H9 (cell line): ENCODE results near the gene FAM120A. TPM values are rescaled to one million over a fixed set of nuclear protein-coding genes. Genes with fewer than 3 reads are reported as not detected.
A peak's percentile ranks its signal among the peaks of the same experiment; 100 is the strongest.

Experiments used
- DNase-seq: peaks from one replicate; pipeline ENCODE4 v3.0.0-alpha.2; 2017
- H2AFZ ChIP-seq: one replicate; pipeline ENCODE4 v1.6.1; 2013; ENCODE audit warnings: mild to moderate bottlenecking, low read length, control low read depth, moderate library complexity
- H2AK5ac ChIP-seq: 2 replicates; pipeline ENCODE4 v1.6.1; 2013; ENCODE audit warnings: low read length, control low read depth, mixed read lengths; ENCODE audit not compliant: insufficient read length
- H2BK120ac ChIP-seq: one replicate; pipeline ENCODE4 v1.6.1; 2013; ENCODE audit warnings: low read depth, mild to moderate bottlenecking, low read length, control low read depth, inconsistent platforms; ENCODE audit not compliant: poor library complexity, severe bottlenecking
- H2BK12ac ChIP-seq: 2 replicates; pipeline ENCODE4 v1.6.1; 2013; ENCODE audit warnings: low read length, control low read depth, mixed read lengths, low read depth; ENCODE audit not compliant: insufficient read length
- H2BK15ac ChIP-seq: 2 replicates; pipeline ENCODE4 v1.6.1; 2013; ENCODE audit warnings: low read depth, low read length, control low read depth
- H2BK20ac ChIP-seq: one replicate; pipeline ENCODE4 v1.6.1; 2013; ENCODE audit warnings: low read depth, mild to moderate bottlenecking, low read length, control low read depth, inconsistent platforms; ENCODE audit not compliant: poor library complexity, severe bottlenecking
- H2BK5ac ChIP-seq: 2 replicates; pipeline ENCODE4 v1.6.1; 2013; ENCODE audit warnings: low read length, control low read depth, mixed read lengths; ENCODE audit not compliant: insufficient read length
- H3K14ac ChIP-seq: 2 replicates; pipeline ENCODE4 v1.6.1; 2013; ENCODE audit warnings: low read length, control low read depth; ENCODE audit not compliant: insufficient read depth
- H3K18ac ChIP-seq: 2 replicates; pipeline ENCODE4 v1.6.1; 2013; ENCODE audit warnings: low read depth, mild to moderate bottlenecking, mixed read lengths, low read length, control low read depth; ENCODE audit not compliant: insufficient read length
- H3K23ac ChIP-seq: 2 replicates; pipeline ENCODE4 v1.6.1; 2013; ENCODE audit warnings: low read length, control low read depth, mixed read lengths, low read depth; ENCODE audit not compliant: insufficient read length
- H3K23me2 ChIP-seq: 2 replicates; pipeline ENCODE4 v1.6.1; 2013; ENCODE audit warnings: low read depth, mild to moderate bottlenecking, mixed read lengths, low read length, control low read depth; ENCODE audit not compliant: insufficient read length, poor library complexity, severe bottlenecking
- H3K27ac ChIP-seq: 2 replicates; pipeline ENCODE4 v1.5.1; 2013; ENCODE audit warnings: low read length, control low read depth, mixed read lengths, low read depth; ENCODE audit not compliant: insufficient read length
- H3K27me3 ChIP-seq: 2 replicates; pipeline ENCODE4 v1.6.1; 2013; ENCODE audit warnings: low read length, control low read depth, inconsistent platforms; ENCODE audit not compliant: insufficient read depth
- H3K4ac ChIP-seq: 2 replicates; pipeline ENCODE4 v1.6.1; 2013; ENCODE audit warnings: low read depth, mild to moderate bottlenecking, control low read depth, inconsistent platforms, low read length, moderate library complexity
- H3K4me1 ChIP-seq: 2 replicates; pipeline ENCODE4 v1.6.1; 2013; ENCODE audit warnings: low read length, control low read depth, inconsistent platforms; ENCODE audit not compliant: insufficient read depth
- H3K4me2 ChIP-seq: 2 replicates; pipeline ENCODE4 v1.6.1; 2013; ENCODE audit warnings: low read length, control low read depth, mixed read lengths; ENCODE audit not compliant: insufficient read length, insufficient read depth
- H3K56ac ChIP-seq: 2 replicates; pipeline ENCODE4 v1.6.1; 2013; ENCODE audit warnings: low read depth, mild to moderate bottlenecking, mixed read lengths, low read length, control low read depth; ENCODE audit not compliant: insufficient read length
- H3K79me1 ChIP-seq: 2 replicates; pipeline ENCODE4 v1.6.1; 2013; ENCODE audit warnings: low read depth, mild to moderate bottlenecking, moderate library complexity, low read length, control low read depth, inconsistent platforms; ENCODE audit not compliant: insufficient read depth, poor library complexity, severe bottlenecking
- H3K79me2 ChIP-seq: 2 replicates; pipeline ENCODE4 v1.6.1; 2013; ENCODE audit warnings: low read length, control low read depth, inconsistent platforms; ENCODE audit not compliant: insufficient read depth
- H3K9ac ChIP-seq: 2 replicates; pipeline ENCODE4 v1.6.1; 2013; ENCODE audit warnings: low read length, control low read depth, mixed read lengths; ENCODE audit not compliant: insufficient read length; ENCODE audit errors: extremely low read depth
- H3K9me3 ChIP-seq: one replicate; pipeline ENCODE4 v1.6.1; 2013; ENCODE audit warnings: low read depth, low read length, inconsistent platforms; ENCODE audit not compliant: control insufficient read depth
- H3T11ph ChIP-seq: one replicate; pipeline ENCODE4 v1.6.1; 2013; ENCODE audit warnings: mild to moderate bottlenecking, low read length, control low read depth, inconsistent platforms
- H4K20me1 ChIP-seq: one replicate; pipeline ENCODE4 v1.6.1; 2013; ENCODE audit not compliant: control insufficient read depth, insufficient read length, insufficient read depth
- H4K5ac ChIP-seq: 2 replicates; pipeline ENCODE4 v1.6.1; 2013; ENCODE audit warnings: low read depth, mild to moderate bottlenecking, mixed read lengths, low read length, control low read depth; ENCODE audit not compliant: insufficient read length
- H4K8ac ChIP-seq: replicated peaks from 2 replicates; pipeline ENCODE4 v1.6.1; 2013; ENCODE audit warnings: low read length, control low read depth, mixed read lengths, low read depth; ENCODE audit not compliant: insufficient read length
- H4K91ac ChIP-seq: 2 replicates; pipeline ENCODE4 v1.6.1; 2013; ENCODE audit warnings: low read depth, mild to moderate bottlenecking, moderate library complexity, mixed read lengths, low read length, control low read depth; ENCODE audit not compliant: insufficient read length
- H3K27ac Mint-ChIP-seq, 3 experiments: 2 replicates in 2 of 3; 3 replicates in 1 of 3; pipeline ENCODE4 v1.8.0; 2020 to 2021; ENCODE audit warnings: mixed read lengths in 3 of 3, mild to moderate bottlenecking in 1 of 3, moderate library complexity in 1 of 3
- H3K27me3 Mint-ChIP-seq: 2 replicates; pipeline ENCODE4 v1.8.0; 2021; ENCODE audit warnings: low read depth, mild to moderate bottlenecking, moderate library complexity, mixed read lengths
- H3K36me3 Mint-ChIP-seq, 3 experiments: 2 replicates in 2 of 3; 3 replicates in 1 of 3; pipeline ENCODE4 v1.8.0; 2020 to 2021; ENCODE audit warnings: low read depth in 3 of 3, mixed read lengths in 3 of 3; ENCODE audit not compliant: insufficient read depth in 1 of 3
- H3K4me1 Mint-ChIP-seq, 2 experiments: 2 replicates each; pipeline ENCODE4 v1.8.0; 2020; ENCODE audit warnings: mixed read lengths in 2 of 2
- H3K4me3 Mint-ChIP-seq, 2 experiments: 2 replicates in 1 of 2; 3 replicates in 1 of 2; pipeline ENCODE4 v1.8.0; 2020 to 2021; ENCODE audit warnings: mild to moderate bottlenecking in 2 of 2, mixed read lengths in 2 of 2, moderate library complexity in 1 of 2
- H3K9me3 Mint-ChIP-seq, 2 experiments: 2 replicates in 1 of 2; 3 replicates in 1 of 2; pipeline ENCODE4 v1.8.0; 2020; ENCODE audit warnings: mild to moderate bottlenecking in 2 of 2, mixed read lengths in 2 of 2, moderate library complexity in 1 of 2
- WGBS: extraction: QIAGEN DNeasy Blood & Tissue Kit; methylation state at CpG from one replicate; pipeline ENCODE4 v1.1.7; 2013; ENCODE audit warnings: missing lambda C conversion rate, low lambda C conversion rate, mixed read lengths; ENCODE audit not compliant: insufficient read length; ENCODE audit errors: extremely low coverage; 5-methylcytosine and 5-hydroxymethylcytosine counted together
- total RNA-seq: library from RNA; stranded (reverse); gene quantifications from 2 replicates; pipeline ENCODE4 v1.2.1, GENCODE V29; 2021
- TF ChIP-seq, protein P1 (sequence below): fragments of 200-600 bp; sonication (generic); conservative IDR thresholded peaks from 3 replicates; pipeline ENCODE4 v1.8.0; 2021; ENCODE audit warnings: antibody characterized with exemption, mild to moderate bottlenecking

The FAM120A gene
- total RNA-seq, 1 experiment from 2014 or later = 57.7 TPM

DNA sequence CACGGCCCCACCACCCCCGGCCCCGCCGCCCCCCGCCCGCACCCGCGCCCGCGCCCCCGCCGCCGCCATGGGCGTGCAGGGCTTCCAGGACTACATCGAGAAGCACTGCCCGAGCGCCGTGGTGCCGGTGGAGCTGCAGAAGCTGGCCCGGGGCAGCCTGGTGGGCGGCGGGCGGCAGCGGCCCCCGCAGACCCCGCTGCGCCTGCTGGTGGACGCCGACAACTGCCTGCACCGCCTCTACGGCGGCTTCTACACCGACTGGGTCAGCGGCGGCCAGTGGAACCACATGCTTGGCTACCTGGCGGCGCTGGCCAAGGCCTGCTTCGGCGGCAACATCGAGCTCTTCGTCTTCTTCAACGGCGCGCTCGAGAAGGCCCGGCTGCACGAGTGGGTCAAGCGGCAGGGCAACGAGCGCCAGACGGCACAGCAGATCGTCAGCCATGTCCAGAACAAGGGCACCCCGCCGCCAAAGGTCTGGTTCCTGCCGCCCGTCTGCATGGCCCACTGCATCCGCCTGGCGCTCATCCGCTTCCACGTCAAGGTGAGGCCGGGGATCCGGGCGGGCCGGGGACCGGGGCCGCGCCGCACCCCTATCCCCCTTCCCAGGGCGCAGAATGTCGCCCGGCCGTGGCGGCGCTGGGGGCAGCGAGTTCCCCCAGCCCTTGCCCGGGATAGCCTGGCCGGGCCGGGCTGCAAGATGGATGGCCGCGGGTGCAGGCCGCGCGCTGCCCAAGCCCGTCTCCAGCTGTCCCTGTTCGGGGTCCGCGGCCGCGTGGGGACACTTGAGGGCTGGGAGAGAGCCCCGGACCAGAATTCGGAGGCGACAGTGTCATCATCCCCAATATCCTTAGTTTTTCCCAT is 594 bp downstream of the FAM120A start:
- no peak overlapping the region for H2BK12ac ChIP-seq
- no peak overlapping the region for H3K56ac ChIP-seq
- H3K9ac ChIP-seq = peak overlapping the region; percentile 70
- peak; percentile 46 for DNase-seq
- peak overlapping the region; percentile 18 for H3K14ac ChIP-seq
- no peak overlapping the region for H2BK15ac ChIP-seq
- H2BK120ac ChIP-seq = no peak overlapping the region
- no peak overlapping the region for H4K91ac ChIP-seq
- H3K4ac ChIP-seq = no peak overlapping the region
- no peaks in the 10 kb centered on the region; a peak in 1 of 5 replicates for H3K9me3 Mint-ChIP-seq
- H3K23ac ChIP-seq = no peak overlapping the region
- H3T11ph ChIP-seq = no peak overlapping the region
- H3K27me3 ChIP-seq = no peaks in the 10 kb centered on the region
- H3K4me1 Mint-ChIP-seq = peaks cover 30 to 31% of the 10 kb centered on the region in 2 experiments
- H2AK5ac ChIP-seq = no peak overlapping the region
- peak overlapping the region; percentile 89 to 90 for H3K4me3 Mint-ChIP-seq
- H3K79me1 ChIP-seq = no peaks in the 10 kb centered on the region
- H3K36me3 Mint-ChIP-seq = peaks cover 17 to 34% (median 27%) of the 10 kb centered on the region in 3 experiments
- no peak overlapping the region for H3K27ac ChIP-seq
- H3K27me3 Mint-ChIP-seq = no peaks in the 10 kb centered on the region
- peaks cover 20% of the 10 kb centered on the region for H3K23me2 ChIP-seq
- H3K27ac Mint-ChIP-seq = peak overlapping the region; percentile 95 to 98 (median 97)
- H2AFZ ChIP-seq = no peak overlapping the region
- no peak overlapping the region for H4K5ac ChIP-seq
- no peak overlapping the region for H2BK20ac ChIP-seq
- H3K9me3 ChIP-seq = no peaks in the 10 kb centered on the region
- H4K8ac ChIP-seq = no peak overlapping the region
- H3K4me2 ChIP-seq = peak overlapping the region; percentile 99
- no peak overlapping the region for H3K18ac ChIP-seq
- WGBS = no CpG with 5 or more reads among the region's 92 CpGs
- no peak overlapping the region for H2BK5ac ChIP-seq
- peaks cover 3% of the 10 kb centered on the region; the same call in 1 of the 2 replicates for H3K4me1 ChIP-seq
- TF ChIP-seq, protein P1, sequence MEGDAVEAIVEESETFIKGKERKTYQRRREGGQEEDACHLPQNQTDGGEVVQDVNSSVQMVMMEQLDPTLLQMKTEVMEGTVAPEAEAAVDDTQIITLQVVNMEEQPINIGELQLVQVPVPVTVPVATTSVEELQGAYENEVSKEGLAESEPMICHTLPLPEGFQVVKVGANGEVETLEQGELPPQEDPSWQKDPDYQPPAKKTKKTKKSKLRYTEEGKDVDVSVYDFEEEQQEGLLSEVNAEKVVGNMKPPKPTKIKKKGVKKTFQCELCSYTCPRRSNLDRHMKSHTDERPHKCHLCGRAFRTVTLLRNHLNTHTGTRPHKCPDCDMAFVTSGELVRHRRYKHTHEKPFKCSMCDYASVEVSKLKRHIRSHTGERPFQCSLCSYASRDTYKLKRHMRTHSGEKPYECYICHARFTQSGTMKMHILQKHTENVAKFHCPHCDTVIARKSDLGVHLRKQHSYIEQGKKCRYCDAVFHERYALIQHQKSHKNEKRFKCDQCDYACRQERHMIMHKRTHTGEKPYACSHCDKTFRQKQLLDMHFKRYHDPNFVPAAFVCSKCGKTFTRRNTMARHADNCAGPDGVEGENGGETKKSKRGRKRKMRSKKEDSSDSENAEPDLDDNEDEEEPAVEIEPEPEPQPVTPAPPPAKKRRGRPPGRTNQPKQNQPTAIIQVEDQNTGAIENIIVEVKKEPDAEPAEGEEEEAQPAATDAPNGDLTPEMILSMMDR = peak; percentile 24; the same call in 1 of the 3 replicates
- H3K79me2 ChIP-seq = peaks cover 17% of the 10 kb centered on the region
- peaks cover 4% of the 10 kb centered on the region for H4K20me1 ChIP-seq
